GM10248 (cell line): ENCODE data around the gene C4orf50.

Source experiments
- CTCF ChIA-PET: fragments of 300-600 bp; sonication (Branson Sonifier 250); formaldehyde crosslinking; extraction: SDS; loops from one replicate; lab custom pipeline; 2021; ENCODE audit warnings: antibody characterized with exemption; lab: Yijun Ruan, JAX
- POLR2A ChIA-PET: fragments of 350-650 bp; sonication (Branson Sonifier 250); formaldehyde crosslinking; extraction: SDS; loops from one replicate; lab custom pipeline; 2020; ENCODE audit warnings: antibody characterized with exemption; lab: Yijun Ruan, JAX
- DNase-seq: peaks from one replicate; pipeline ENCODE4 v3.0.0; 2012; ENCODE audit errors: extremely low spot score
- CTCF ChIP-seq: IDR thresholded peaks from 2 replicates; pipeline ENCODE4 v1.5.1; 2012; ENCODE audit warnings: mild to moderate bottlenecking, low read depth; ENCODE audit errors: extremely low read depth, missing control alignments, control extremely low read depth

Gene C4orf50

GRCh38 chr4:5973033-5973432 lies 45.2 kb downstream of the C4orf50 start:
- ChIA-PET POLR2A (no interaction called here), CTCF (interaction anchor here (1.0 to 1.2 kb wide), 2 partner anchors 10 to 25 kb away, joined by 3 to 4 read pairs; no protein-coding TSS in a partner anchor)
- TF ChIP-seq CTCF, result no peak
- DNase-seq, result no peak

- CTCF ChIA-PET, result interaction anchor here (1.0 kb wide), 1 partner anchor 10 kb away, joined by 3 read pairs; no protein-coding TSS in a partner anchor
- DNase-seq, result no peak
- POLR2A ChIA-PET, result no interaction called here
- TF ChIP-seq CTCF, result no peak
Observed at GRCh38 chr4:5972571-5972970, 45.7 kb downstream of the C4orf50 start.

GRCh38 chr4:5971078-5971450 lies 47.2 kb downstream of the C4orf50 start:
- ChIA-PET POLR2A (no interaction called here), CTCF (no interaction called here)
- no peak for DNase-seq
- no peak for TF ChIP-seq CTCF

- POLR2A ChIA-PET, result no interaction called here
- CTCF ChIA-PET, result interaction anchor here (1.0 kb wide), 1 partner anchor 27 kb away, joined by 3 read pairs; no protein-coding TSS in a partner anchor
- TF ChIP-seq CTCF, result no peak
- DNase-seq, result no peak
Observed at GRCh38 chr4:5970381-5971077, 47.7 kb downstream of the C4orf50 start.

DNA sequence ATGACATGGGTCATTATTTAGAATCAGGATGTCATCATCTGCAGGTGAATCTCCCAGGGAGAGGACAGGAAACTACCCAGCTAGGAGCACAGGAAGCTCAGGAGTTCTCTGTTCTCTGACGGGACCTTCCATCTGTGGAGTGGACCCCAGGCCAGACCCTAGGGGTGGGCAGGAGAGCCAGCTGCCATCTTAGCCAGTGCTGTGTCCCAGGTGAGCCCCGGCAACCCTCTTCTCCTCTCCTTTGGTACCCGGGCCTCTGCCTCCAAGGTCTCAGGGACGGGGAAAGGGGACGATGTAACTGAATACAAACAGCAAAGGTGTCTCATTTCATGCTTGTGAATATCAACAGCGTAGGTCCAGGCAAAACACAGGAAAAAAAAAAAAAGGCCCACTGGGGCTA lies 48.5 kb downstream of the C4orf50 start:
- CTCF ChIA-PET, result interaction anchor here (1.0 kb wide), 1 partner anchor 28 kb away, joined by 3 read pairs; no protein-coding TSS in a partner anchor
- POLR2A ChIA-PET, result no interaction called here
- no peak for DNase-seq
- no peak for TF ChIP-seq CTCF

DNA sequence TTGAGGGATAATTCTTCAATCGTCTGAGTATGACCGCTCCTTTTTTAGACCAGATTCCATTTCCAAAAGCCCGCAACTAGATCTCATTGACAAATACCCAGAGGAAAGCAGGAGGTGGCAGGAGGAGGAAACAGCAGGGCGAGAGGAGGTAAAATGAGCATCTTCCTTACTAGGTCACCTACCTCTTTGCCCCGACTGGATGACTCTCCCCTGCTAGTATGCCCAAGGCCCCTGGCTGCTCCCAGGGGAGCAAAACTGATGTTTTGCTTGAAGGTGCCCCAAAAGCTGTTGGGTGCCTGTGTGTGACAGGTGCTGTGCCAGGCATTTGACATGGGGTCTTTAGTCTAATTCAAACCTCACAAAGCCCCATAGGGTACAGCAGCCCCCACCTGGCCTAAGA lies 48.9 kb downstream of the C4orf50 start:
- POLR2A ChIA-PET, result no interaction called here
- CTCF ChIA-PET, result no interaction called here
- no peak for TF ChIP-seq CTCF
- DNase-seq, result no peak

GRCh38 chr4:5968246-5968645 lies 50.0 kb downstream of the C4orf50 start:
- TF ChIP-seq CTCF, result no peak
- DNase-seq, result no peak
- ChIA-PET POLR2A (no interaction called here), CTCF (no interaction called here)
